Nephron (organoid): ENCODE results near the gene SKAP1.

Experiments used
- H3K27ac Mint-ChIP-seq, 3 experiments: 2 replicates each; pipeline ENCODE4 v1.8.0; 2020; ENCODE audit warnings: mixed read lengths in 3 of 3, mild to moderate bottlenecking in 2 of 3, moderate library complexity in 1 of 3
- H3K27me3 Mint-ChIP-seq: 2 replicates; pipeline ENCODE4 v1.8.0; 2021; ENCODE audit warnings: low read depth, mild to moderate bottlenecking, moderate library complexity, mixed read lengths
- H3K36me3 Mint-ChIP-seq: 2 replicates; pipeline ENCODE4 v1.8.0; 2020; ENCODE audit warnings: low read depth, mixed read lengths
- H3K4me1 Mint-ChIP-seq: 2 replicates; pipeline ENCODE4 v1.8.0; 2020; ENCODE audit warnings: mixed read lengths
- H3K4me3 Mint-ChIP-seq, 3 experiments: 2 replicates each; pipeline ENCODE4 v1.8.0; 2020; ENCODE audit warnings: mild to moderate bottlenecking in 3 of 3, mixed read lengths in 3 of 3, moderate library complexity in 2 of 3
- H3K9me3 Mint-ChIP-seq: 2 replicates; pipeline ENCODE4 v1.8.0; 2020; ENCODE audit warnings: mixed read lengths
- CTCF ChIP-seq, 3 experiments: fragments of 200-600 bp; sonication (generic); IDR thresholded peaks; one replicate each; pipeline ENCODE4 v1.5.0; 2021; ENCODE audit warnings: antibody characterized with exemption in 3 of 3; ENCODE audit not compliant: unreplicated experiment in 3 of 3

Gene SKAP1

GRCh38 chr17:48144231-48144630 is 285.8 kb downstream of the SKAP1 start:
- no peak overlapping the region for H3K27ac Mint-ChIP-seq
- TF ChIP-seq CTCF (IDR thresholded peaks at IDR 0.05; ENCODE audit: unreplicated experiment in 3 of 3) = no peak
- H3K4me1 Mint-ChIP-seq = peaks cover 6% of the 10 kb centered on the region
- H3K9me3 Mint-ChIP-seq = no peaks in the 10 kb centered on the region
- peaks cover 65% of the 10 kb centered on the region for H3K27me3 Mint-ChIP-seq
- H3K4me3 Mint-ChIP-seq = no peak overlapping the region
- H3K36me3 Mint-ChIP-seq = no peaks in the 10 kb centered on the region

DNA sequence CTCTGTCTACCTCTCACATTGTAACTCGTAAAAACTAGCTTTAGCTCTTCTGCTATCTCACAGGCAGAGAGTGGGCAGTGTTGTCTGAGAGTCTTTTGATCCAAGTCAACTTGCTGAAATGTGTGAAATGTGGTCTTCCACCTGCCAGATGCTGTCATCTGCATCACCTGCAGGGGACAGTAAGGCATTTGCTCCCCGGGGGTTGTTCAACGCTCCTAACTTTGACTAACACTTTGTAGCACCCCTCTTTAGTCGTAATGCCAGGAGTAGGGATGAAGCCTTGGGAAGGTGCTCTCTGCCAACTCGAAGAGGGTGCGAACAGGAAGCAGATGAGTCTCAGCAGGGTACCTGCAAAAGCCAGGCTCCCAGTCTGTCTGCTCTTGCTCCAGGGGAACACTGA is 286.4 kb downstream of the SKAP1 start:
- H3K9me3 Mint-ChIP-seq = no peaks in the 10 kb centered on the region
- H3K4me1 Mint-ChIP-seq = peaks cover 6% of the 10 kb centered on the region

DNA sequence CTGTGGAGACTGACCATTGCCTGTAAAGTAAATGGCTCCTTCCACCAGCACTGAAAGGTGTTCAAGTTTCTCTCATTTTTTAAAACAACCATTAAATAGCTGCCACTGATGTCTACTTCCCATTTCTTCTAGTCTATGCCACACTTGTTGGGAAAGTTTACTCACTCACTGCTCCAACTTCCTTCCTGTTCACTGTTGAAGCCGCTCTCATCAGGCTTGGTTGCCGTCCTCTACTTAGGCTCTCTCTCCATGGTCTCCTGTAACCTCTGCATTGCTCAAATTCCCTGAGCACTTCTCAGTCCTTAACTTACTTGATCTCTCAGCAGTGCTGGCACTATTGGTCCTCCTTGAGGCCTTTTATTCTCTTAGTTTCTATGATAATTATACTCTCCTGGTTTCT is 290.1 kb downstream of the SKAP1 start:
- no peak for TF ChIP-seq CTCF (IDR thresholded peaks at IDR 0.05; ENCODE audit: unreplicated experiment in 3 of 3)
- Mint-ChIP-seq H3K4me3 (no peak overlapping the region), H3K4me1 (no peaks in the 10 kb centered on the region), H3K27ac (no peak overlapping the region), H3K27me3 (peaks cover 31% of the 10 kb centered on the region), H3K9me3 (no peaks in the 10 kb centered on the region), H3K36me3 (no peaks in the 10 kb centered on the region)

More for the DNA sequence above, 286.4 kb downstream of the SKAP1 start:
- Mint-ChIP-seq H3K4me3 (no peak overlapping the region), H3K36me3 (no peaks in the 10 kb centered on the region), H3K27ac (no peak overlapping the region), H3K27me3 (peaks cover 59% of the 10 kb centered on the region)
- TF ChIP-seq CTCF (IDR thresholded peaks at IDR 0.05; ENCODE audit: unreplicated experiment in 3 of 3) = no peak

GRCh38 chr17:48137656-48138055 is 292.4 kb downstream of the SKAP1 start:
- H3K4me3 Mint-ChIP-seq = no peak overlapping the region
- H3K27me3 Mint-ChIP-seq = peaks cover 17% of the 10 kb centered on the region
- no peaks in the 10 kb centered on the region for H3K9me3 Mint-ChIP-seq
- no peaks in the 10 kb centered on the region for H3K4me1 Mint-ChIP-seq
- no peaks in the 10 kb centered on the region for H3K36me3 Mint-ChIP-seq
- TF ChIP-seq CTCF (IDR thresholded peaks at IDR 0.05; ENCODE audit: unreplicated experiment in 3 of 3) = no peak
- no peak overlapping the region for H3K27ac Mint-ChIP-seq

DNA sequence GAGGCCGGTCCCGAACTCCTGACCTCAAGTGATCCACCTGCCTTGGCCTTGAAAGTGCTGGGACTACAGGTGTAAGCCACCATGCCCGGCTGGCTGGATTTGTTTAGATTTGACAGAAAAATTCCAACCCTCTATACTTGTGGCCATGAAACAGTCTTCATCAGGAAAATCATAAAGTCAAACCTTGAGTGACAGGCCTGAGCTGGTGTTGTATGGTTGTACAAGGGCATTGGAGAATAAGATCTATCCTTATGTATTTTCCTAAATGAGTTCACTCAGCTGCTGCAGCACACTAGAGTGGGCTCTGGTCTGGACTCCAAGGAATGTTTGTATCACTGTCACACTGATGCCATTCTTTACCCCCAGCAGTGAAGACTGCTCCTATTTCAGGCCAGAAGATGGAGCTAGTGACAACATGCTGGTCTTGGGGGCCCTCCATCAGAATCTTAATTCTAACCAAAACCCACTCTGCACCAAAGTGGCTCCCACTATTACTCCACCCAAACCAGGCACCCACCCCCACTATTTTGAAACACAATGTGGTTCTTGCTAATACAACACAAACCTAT is 295.0 kb downstream of the SKAP1 start:
- H3K36me3 Mint-ChIP-seq = no peaks in the 10 kb centered on the region
- H3K4me3 Mint-ChIP-seq = no peak overlapping the region
- no peak overlapping the region for H3K27ac Mint-ChIP-seq
- TF ChIP-seq CTCF (IDR thresholded peaks at IDR 0.05; ENCODE audit: unreplicated experiment in 3 of 3) = peak in 1 of 3 experiments; percentile 9
- H3K9me3 Mint-ChIP-seq = no peaks in the 10 kb centered on the region
- peaks cover 11% of the 10 kb centered on the region for H3K27me3 Mint-ChIP-seq
- peaks cover 6% of the 10 kb centered on the region for H3K4me1 Mint-ChIP-seq

- no peaks in the 10 kb centered on the region for H3K9me3 Mint-ChIP-seq
These were observed 297.6 kb downstream of the SKAP1 start for GRCh38 chr17:48132385-48132784.

More at GRCh38 chr17:48132385-48132784, 297.6 kb downstream of the SKAP1 start:
- Mint-ChIP-seq H3K4me1 (peaks cover 10% of the 10 kb centered on the region), H3K36me3 (no peaks in the 10 kb centered on the region), H3K27me3 (peaks cover 7% of the 10 kb centered on the region), H3K27ac (peak overlapping the region; percentile 28 to 87 (median 53)), H3K4me3 (no peak overlapping the region)
- TF ChIP-seq CTCF (IDR thresholded peaks at IDR 0.05; ENCODE audit: unreplicated experiment in 3 of 3) = no peak
